SK-N-SH treated with all-trans-retinoic acid at 6 μM for 48 hours (cell line): ENCODE measurements around the gene FITM1.

Experiments
- ATAC-seq: fragments of 200-7000 bp; cut with Tn5 transposase; 3 replicates; pipeline ENCODE4 v1.9.1; 2020; ENCODE audit warnings: mild to moderate bottlenecking, moderate library complexity
- ARNTL ChIP-seq: fragments of 450-650 bp; formaldehyde crosslinking; IDR thresholded peaks from 2 replicates; pipeline ENCODE4 v1.5.0; 2020; ENCODE audit warnings: low read depth, mild to moderate bottlenecking, moderate library complexity, borderline replicate concordance
- BACH2 ChIP-seq: fragments of 250-450 bp; sonication (Bioruptor Pico); IDR thresholded peaks from 2 replicates; pipeline ENCODE4 v1.9.0; 2021; ENCODE audit warnings: mild to moderate bottlenecking, borderline replicate concordance
- CSDC2 ChIP-seq: fragments of 250-450 bp; sonication (Bioruptor Pico); IDR thresholded peaks from 2 replicates; pipeline ENCODE4 v1.5.0; 2020; ENCODE audit warnings: mild to moderate bottlenecking, moderate library complexity
- ESRRG ChIP-seq: fragments of 250-450 bp; sonication (Bioruptor Pico); IDR thresholded peaks from 2 replicates; pipeline ENCODE4 v1.6.1; 2021; ENCODE audit warnings: mild to moderate bottlenecking
- GLIS3 ChIP-seq: fragments of 250-450 bp; sonication (Bioruptor Pico); IDR thresholded peaks from 2 replicates; pipeline ENCODE4 v1.5.0; 2020; ENCODE audit warnings: mild to moderate bottlenecking, moderate library complexity
- ISL1 ChIP-seq: fragments of 250-450 bp; sonication (Bioruptor Pico); IDR thresholded peaks from 2 replicates; pipeline ENCODE4 v2.1.2; 2022; ENCODE audit warnings: mild to moderate bottlenecking, moderate library complexity
- OSR1 ChIP-seq: fragments of 250-450 bp; sonication (Bioruptor Pico); IDR thresholded peaks from 2 replicates; pipeline ENCODE4 v1.8.0; 2022; ENCODE audit warnings: moderate library complexity, mild to moderate bottlenecking, inconsistent platforms
- POU6F1 ChIP-seq: fragments of 250-450 bp; sonication (Bioruptor Pico); IDR thresholded peaks from 2 replicates; pipeline ENCODE4 v1.8.0; 2021; ENCODE audit warnings: low read depth, mild to moderate bottlenecking, moderate library complexity, borderline replicate concordance
- PPARA ChIP-seq: fragments of 250-450 bp; sonication (Bioruptor Pico); IDR thresholded peaks from 2 replicates; pipeline ENCODE4 v1.5.0; 2020; ENCODE audit warnings: mild to moderate bottlenecking, borderline replicate concordance
- RARB ChIP-seq: fragments of 250-450 bp; sonication (Bioruptor Pico); IDR thresholded peaks from 2 replicates; pipeline ENCODE4 v1.8.0; 2021; ENCODE audit warnings: mild to moderate bottlenecking, moderate library complexity
- SNAI2 ChIP-seq: fragments of 250-450 bp; sonication (Bioruptor Pico); IDR thresholded peaks from 2 replicates; pipeline ENCODE4 v1.5.0; 2020; ENCODE audit warnings: mild to moderate bottlenecking, moderate library complexity
- TCF4 ChIP-seq: fragments of 250-450 bp; sonication (Bioruptor Pico); IDR thresholded peaks from 2 replicates; pipeline ENCODE4 v1.8.0; 2021; ENCODE audit warnings: mild to moderate bottlenecking, moderate library complexity, borderline replicate concordance
- TOX ChIP-seq: fragments of 250-450 bp; sonication (Bioruptor Pico); IDR thresholded peaks from 2 replicates; pipeline ENCODE4 v1.8.0; 2021; ENCODE audit warnings: mild to moderate bottlenecking, moderate library complexity, borderline replicate concordance
- ZC3H10 ChIP-seq: fragments of 250-450 bp; sonication (Bioruptor Pico); IDR thresholded peaks from 2 replicates; pipeline ENCODE4 v1.5.1; 2021; ENCODE audit warnings: mild to moderate bottlenecking, moderate library complexity
- ZFP3 ChIP-seq: fragments of 250-450 bp; sonication (Bioruptor Pico); IDR thresholded peaks from 2 replicates; pipeline ENCODE4 v1.5.0; 2020; ENCODE audit warnings: mild to moderate bottlenecking, moderate library complexity
- ZFP30 ChIP-seq: fragments of 450-650 bp; formaldehyde crosslinking; IDR thresholded peaks from 2 replicates; pipeline ENCODE4 v1.5.0; 2022; ENCODE audit warnings: mild to moderate bottlenecking, moderate library complexity
- ZNF565 ChIP-seq: fragments of 450-650 bp; formaldehyde crosslinking; conservative IDR thresholded peaks from 2 replicates; pipeline ENCODE4 v1.5.0; 2020; ENCODE audit warnings: low read depth, mild to moderate bottlenecking, moderate library complexity
- ZNF70 ChIP-seq: fragments of 450-650 bp; formaldehyde crosslinking; IDR thresholded peaks from 2 replicates; pipeline ENCODE4 v1.5.0; 2020; ENCODE audit warnings: mild to moderate bottlenecking, moderate library complexity
- ZNF8 ChIP-seq: fragments of 450-650 bp; formaldehyde crosslinking; IDR thresholded peaks from 2 replicates; pipeline ENCODE4 v1.5.0; 2020; ENCODE audit warnings: mild to moderate bottlenecking, moderate library complexity
- TF ChIP-seq, protein P1 (sequence below): fragments of 250-450 bp; sonication (Bioruptor Pico); IDR thresholded peaks from 2 replicates; pipeline ENCODE4 v1.8.0; 2020; ENCODE audit warnings: mild to moderate bottlenecking, moderate library complexity, borderline replicate concordance
- TF ChIP-seq, protein P2 (sequence below): fragments of 250-450 bp; sonication (Bioruptor Pico); IDR thresholded peaks from 2 replicates; pipeline ENCODE4 v1.5.1; 2020; ENCODE audit warnings: low read depth, mild to moderate bottlenecking, moderate library complexity
- TF ChIP-seq, protein P3 (sequence below): fragments of 250-450 bp; sonication (Bioruptor Pico); IDR thresholded peaks from 2 replicates; pipeline ENCODE4 v1.5.0; 2020; ENCODE audit warnings: mild to moderate bottlenecking, moderate library complexity
- TF ChIP-seq, protein P4 (sequence below): fragments of 250-450 bp; sonication (Bioruptor Pico); IDR thresholded peaks from 2 replicates; pipeline ENCODE4 v1.5.1; 2021; ENCODE audit warnings: mild to moderate bottlenecking, moderate library complexity

The FITM1 gene

GRCh38 chr14:24122416-24122815 lies 8.0 kb upstream of the FITM1 start:
- TF ChIP-seq ZC3H10 (CRISPR knock-in tag) (no peak), RARB (CRISPR knock-in tag) (no peak), SNAI2 (no peak), ZNF70 (CRISPR knock-in tag) (no peak), OSR1 (no peak), TCF4 (CRISPR knock-in tag) (no peak), TOX (CRISPR knock-in tag) (no peak), PPARA (no peak), ZFP30 (CRISPR knock-in tag) (no peak), ZFP3 (CRISPR knock-in tag) (no peak), BACH2 (CRISPR knock-in tag) (no peak), ESRRG (CRISPR knock-in tag) (no peak), CSDC2 (CRISPR knock-in tag) (no peak), ZNF565 (no peak), ISL1 (CRISPR knock-in tag) (no peak), GLIS3 (CRISPR knock-in tag) (no peak)
- TF ChIP-seq, protein P1, sequence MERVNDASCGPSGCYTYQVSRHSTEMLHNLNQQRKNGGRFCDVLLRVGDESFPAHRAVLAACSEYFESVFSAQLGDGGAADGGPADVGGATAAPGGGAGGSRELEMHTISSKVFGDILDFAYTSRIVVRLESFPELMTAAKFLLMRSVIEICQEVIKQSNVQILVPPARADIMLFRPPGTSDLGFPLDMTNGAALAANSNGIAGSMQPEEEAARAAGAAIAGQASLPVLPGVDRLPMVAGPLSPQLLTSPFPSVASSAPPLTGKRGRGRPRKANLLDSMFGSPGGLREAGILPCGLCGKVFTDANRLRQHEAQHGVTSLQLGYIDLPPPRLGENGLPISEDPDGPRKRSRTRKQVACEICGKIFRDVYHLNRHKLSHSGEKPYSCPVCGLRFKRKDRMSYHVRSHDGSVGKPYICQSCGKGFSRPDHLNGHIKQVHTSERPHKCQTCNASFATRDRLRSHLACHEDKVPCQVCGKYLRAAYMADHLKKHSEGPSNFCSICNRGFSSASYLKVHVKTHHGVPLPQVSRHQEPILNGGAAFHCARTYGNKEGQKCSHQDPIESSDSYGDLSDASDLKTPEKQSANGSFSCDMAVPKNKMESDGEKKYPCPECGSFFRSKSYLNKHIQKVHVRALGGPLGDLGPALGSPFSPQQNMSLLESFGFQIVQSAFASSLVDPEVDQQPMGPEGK = no peak
- TF ChIP-seq, protein P2, sequence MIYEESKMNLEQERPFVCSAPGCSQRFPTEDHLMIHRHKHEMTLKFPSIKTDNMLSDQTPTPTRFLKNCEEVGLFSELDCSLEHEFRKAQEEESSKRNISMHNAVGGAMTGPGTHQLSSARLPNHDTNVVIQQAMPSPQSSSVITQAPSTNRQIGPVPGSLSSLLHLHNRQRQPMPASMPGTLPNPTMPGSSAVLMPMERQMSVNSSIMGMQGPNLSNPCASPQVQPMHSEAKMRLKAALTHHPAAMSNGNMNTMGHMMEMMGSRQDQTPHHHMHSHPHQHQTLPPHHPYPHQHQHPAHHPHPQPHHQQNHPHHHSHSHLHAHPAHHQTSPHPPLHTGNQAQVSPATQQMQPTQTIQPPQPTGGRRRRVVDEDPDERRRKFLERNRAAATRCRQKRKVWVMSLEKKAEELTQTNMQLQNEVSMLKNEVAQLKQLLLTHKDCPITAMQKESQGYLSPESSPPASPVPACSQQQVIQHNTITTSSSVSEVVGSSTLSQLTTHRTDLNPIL = no peak
- TF ChIP-seq, protein P3, sequence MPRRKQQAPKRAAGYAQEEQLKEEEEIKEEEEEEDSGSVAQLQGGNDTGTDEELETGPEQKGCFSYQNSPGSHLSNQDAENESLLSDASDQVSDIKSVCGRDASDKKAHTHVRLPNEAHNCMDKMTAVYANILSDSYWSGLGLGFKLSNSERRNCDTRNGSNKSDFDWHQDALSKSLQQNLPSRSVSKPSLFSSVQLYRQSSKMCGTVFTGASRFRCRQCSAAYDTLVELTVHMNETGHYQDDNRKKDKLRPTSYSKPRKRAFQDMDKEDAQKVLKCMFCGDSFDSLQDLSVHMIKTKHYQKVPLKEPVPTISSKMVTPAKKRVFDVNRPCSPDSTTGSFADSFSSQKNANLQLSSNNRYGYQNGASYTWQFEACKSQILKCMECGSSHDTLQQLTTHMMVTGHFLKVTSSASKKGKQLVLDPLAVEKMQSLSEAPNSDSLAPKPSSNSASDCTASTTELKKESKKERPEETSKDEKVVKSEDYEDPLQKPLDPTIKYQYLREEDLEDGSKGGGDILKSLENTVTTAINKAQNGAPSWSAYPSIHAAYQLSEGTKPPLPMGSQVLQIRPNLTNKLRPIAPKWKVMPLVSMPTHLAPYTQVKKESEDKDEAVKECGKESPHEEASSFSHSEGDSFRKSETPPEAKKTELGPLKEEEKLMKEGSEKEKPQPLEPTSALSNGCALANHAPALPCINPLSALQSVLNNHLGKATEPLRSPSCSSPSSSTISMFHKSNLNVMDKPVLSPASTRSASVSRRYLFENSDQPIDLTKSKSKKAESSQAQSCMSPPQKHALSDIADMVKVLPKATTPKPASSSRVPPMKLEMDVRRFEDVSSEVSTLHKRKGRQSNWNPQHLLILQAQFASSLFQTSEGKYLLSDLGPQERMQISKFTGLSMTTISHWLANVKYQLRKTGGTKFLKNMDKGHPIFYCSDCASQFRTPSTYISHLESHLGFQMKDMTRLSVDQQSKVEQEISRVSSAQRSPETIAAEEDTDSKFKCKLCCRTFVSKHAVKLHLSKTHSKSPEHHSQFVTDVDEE (CRISPR knock-in tag) = no peak
- TF ChIP-seq, protein P4, sequence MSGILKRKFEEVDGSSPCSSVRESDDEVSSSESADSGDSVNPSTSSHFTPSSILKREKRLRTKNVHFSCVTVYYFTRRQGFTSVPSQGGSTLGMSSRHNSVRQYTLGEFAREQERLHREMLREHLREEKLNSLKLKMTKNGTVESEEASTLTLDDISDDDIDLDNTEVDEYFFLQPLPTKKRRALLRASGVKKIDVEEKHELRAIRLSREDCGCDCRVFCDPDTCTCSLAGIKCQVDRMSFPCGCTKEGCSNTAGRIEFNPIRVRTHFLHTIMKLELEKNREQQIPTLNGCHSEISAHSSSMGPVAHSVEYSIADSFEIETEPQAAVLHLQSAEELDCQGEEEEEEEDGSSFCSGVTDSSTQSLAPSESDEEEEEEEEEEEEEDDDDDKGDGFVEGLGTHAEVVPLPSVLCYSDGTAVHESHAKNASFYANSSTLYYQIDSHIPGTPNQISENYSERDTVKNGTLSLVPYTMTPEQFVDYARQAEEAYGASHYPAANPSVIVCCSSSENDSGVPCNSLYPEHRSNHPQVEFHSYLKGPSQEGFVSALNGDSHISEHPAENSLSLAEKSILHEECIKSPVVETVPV = no peak
- TF ChIP-seq, all 23 proteins: peak for 0
- ATAC-seq = no peak

- ATAC-seq = no peak; the same call in 2 of the 3 replicates
- TF ChIP-seq SNAI2 (no peak), TOX (CRISPR knock-in tag) (no peak), ESRRG (CRISPR knock-in tag) (no peak), PPARA (no peak), ISL1 (CRISPR knock-in tag) (no peak), ARNTL (CRISPR knock-in tag) (no peak), ZNF70 (CRISPR knock-in tag) (no peak), POU6F1 (CRISPR knock-in tag) (no peak), TCF4 (CRISPR knock-in tag) (no peak), GLIS3 (CRISPR knock-in tag) (no peak), ZFP30 (CRISPR knock-in tag) (no peak), ZNF8 (CRISPR knock-in tag) (no peak), ZC3H10 (CRISPR knock-in tag) (no peak)
- TF ChIP-seq, protein P3 (CRISPR knock-in tag) = no peak
- TF ChIP-seq, protein P2 = no peak
- TF ChIP-seq, protein P4 = no peak
These were observed 7.6 kb upstream of the FITM1 start for GRCh38 chr14:24122898-24123297.
